SK-N-SH (cell line): Measurements from ENCODE around the gene RAD51. TPM values are rescaled to one million over a fixed set of nuclear protein-coding genes. Genes with fewer than 3 reads are reported as not detected.
"Not testable (repeated sequence)": the region's sequence is repeated elsewhere in the genome, so short reads cannot be mapped to it uniquely, and the experiment has no call there.

Source experiments
- CTCF ChIA-PET: fragments of 300-600, 350-600 bp; formaldehyde crosslinking; extraction: SDS; loops from one replicate; lab custom pipeline; 2021; lab: Yijun Ruan, JAX
- POLR2A ChIA-PET: fragments of 350-600 bp; sonication (Branson Sonifier 250); formaldehyde crosslinking; extraction: SDS; loops from one replicate; lab custom pipeline; 2020; ENCODE audit warnings: antibody characterized with exemption, inconsistent platforms; lab: Yijun Ruan, JAX
- DNase-seq: peaks from one replicate; pipeline ENCODE4 v3.0.0; 2012
- H2AFZ ChIP-seq: fragments of 200-600 bp; sonication (generic); 2 replicates; pipeline ENCODE4 v1.8.1; 2016; ENCODE audit warnings: antibody characterized with exemption, mild to moderate bottlenecking, low read depth
- H3F3A ChIP-seq: fragments of 200-600 bp; sonication (generic); replicated peaks from 2 replicates; pipeline ENCODE3; 2016; ENCODE audit warnings: antibody characterized with exemption, mild to moderate bottlenecking; ENCODE audit not compliant: insufficient read depth
- H3K27ac ChIP-seq, 2 experiments: fragments of 200-500 bp in 1 of 2; fragments of 200-600 bp in 1 of 2; sonication (Bioruptor generic) in 1 of 2; sonication (generic), shearing (Covaris generic) in 1 of 2; 2 replicates each; pipeline versions ENCODE4 v1.5.1 to v1.6.1; 2014 to 2016; ENCODE audit warnings: low read depth in 2 of 2, inconsistent platforms in 1 of 2, low read length in 1 of 2, mild to moderate bottlenecking in 1 of 2, mixed read lengths in 1 of 2
- H3K27me3 ChIP-seq: fragments of 200-600 bp; sonication (generic), shearing (Covaris generic); 2 replicates; pipeline ENCODE4 v1.6.1; 2016; ENCODE audit warnings: mixed run types; ENCODE audit not compliant: insufficient read depth
- H3K36me3 ChIP-seq, 2 experiments: fragments of 200-500 bp in 1 of 2; fragments of 200-600 bp in 1 of 2; sonication (Bioruptor generic) in 1 of 2; sonication (generic) in 1 of 2; replicated peaks in 1 of 2; 2 replicates each; pipeline versions ENCODE3 to v1.5.1; 2014 to 2016; ENCODE audit warnings: low read length in 1 of 2, mild to moderate bottlenecking in 1 of 2; ENCODE audit not compliant: insufficient read depth in 2 of 2, control insufficient read depth in 1 of 2
- H3K4me1 ChIP-seq, 2 experiments: fragments of 200-500 bp in 1 of 2; fragments of 200-600 bp in 1 of 2; sonication (Bioruptor generic) in 1 of 2; sonication (generic), shearing (Covaris generic) in 1 of 2; 2 replicates each; pipeline versions ENCODE4 v1.5.1 to v1.6.1; 2014 to 2016; ENCODE audit warnings: low read depth in 1 of 2, low read length in 1 of 2, mixed run types in 1 of 2; ENCODE audit not compliant: insufficient read depth in 2 of 2, control insufficient read depth in 1 of 2
- H3K4me2 ChIP-seq: fragments of 200-600 bp; sonication (generic), shearing (Covaris generic); 2 replicates; pipeline ENCODE4 v1.6.1; 2017; ENCODE audit warnings: mixed run types
- H3K4me3 ChIP-seq, 2 experiments: fragments of 200-500 bp in 1 of 2; fragments of 200-600 bp in 1 of 2; sonication (Bioruptor generic) in 1 of 2; sonication (generic), shearing (Covaris generic) in 1 of 2; 2 replicates each; pipeline versions ENCODE4 v1.5.1 to v1.8.1; 2014 to 2016; ENCODE audit warnings: low read depth in 2 of 2, inconsistent platforms in 1 of 2, low read length in 1 of 2, mild to moderate bottlenecking in 1 of 2, mixed read lengths in 1 of 2, moderate library complexity in 1 of 2
- H3K79me2 ChIP-seq: fragments of 200-600 bp; sonication (generic); 2 replicates; pipeline ENCODE4 v1.8.1; 2017; ENCODE audit warnings: mild to moderate bottlenecking; ENCODE audit not compliant: insufficient read depth
- H3K9ac ChIP-seq: fragments of 200-600 bp; sonication (generic); 2 replicates; pipeline ENCODE4 v1.6.1; 2017; ENCODE audit warnings: mixed run types
- H3K9me2 ChIP-seq: fragments of 200-600 bp; sonication (generic); 2 replicates; pipeline ENCODE4 v1.6.1; 2017; ENCODE audit warnings: mixed run types
- H3K9me3 ChIP-seq: fragments of 200-600 bp; sonication (generic); 2 replicates; pipeline ENCODE4 v1.6.1; 2017; ENCODE audit warnings: mixed run types, mild to moderate bottlenecking, moderate library complexity
- H4K20me1 ChIP-seq: fragments of 200-600 bp; sonication (generic); 2 replicates; pipeline ENCODE4 v1.6.1; 2017; ENCODE audit warnings: mild to moderate bottlenecking, mixed run types; ENCODE audit not compliant: insufficient read depth
- ELF1 ChIP-seq: IDR thresholded peaks from 2 replicates; pipeline ENCODE4 v1.4.0; 2012
- EP300 ChIP-seq, 2 experiments: IDR thresholded peaks; 2 replicates each; pipeline versions ENCODE4 v1.4.0 to v1.6.1; 2012; ENCODE audit warnings: borderline replicate concordance in 1 of 2, low read depth in 1 of 2, low read length in 1 of 2
- FOSL2 ChIP-seq: IDR thresholded peaks from 2 replicates; pipeline ENCODE4 v1.4.0; 2012; ENCODE audit warnings: low read depth, mild to moderate bottlenecking, moderate library complexity, borderline replicate concordance
- MXI1 ChIP-seq: IDR thresholded peaks from 2 replicates; pipeline ENCODE4 v1.6.1; 2012; ENCODE audit warnings: mild to moderate bottlenecking, low read depth, low read length, improper control_type of control experiment
- POLR2AphosphoS5 ChIP-seq: IDR thresholded peaks from 2 replicates; pipeline ENCODE4 v1.6.1; 2012; ENCODE audit warnings: low read depth, low read length
- RCOR1 ChIP-seq: fragments of 150-350 bp; IDR thresholded peaks from 2 replicates; pipeline ENCODE4 v1.6.1; 2017; ENCODE audit warnings: antibody characterized with exemption, low read length
- TAF1 ChIP-seq: IDR thresholded peaks from 2 replicates; pipeline ENCODE4 v1.6.1; 2012; ENCODE audit warnings: low read depth, mild to moderate bottlenecking, low read length, moderate library complexity, borderline replicate concordance
- TEAD4 ChIP-seq: IDR thresholded peaks from 2 replicates; pipeline ENCODE4 v1.4.0; 2012; ENCODE audit warnings: mild to moderate bottlenecking, borderline replicate concordance; ENCODE audit not compliant: insufficient read depth
- WGBS: methylation state at CpG from one replicate; pipeline ENCODE4 v1.1.6; 2017; ENCODE audit warnings: low lambda C conversion rate; 5-methylcytosine and 5-hydroxymethylcytosine counted together
- polyA plus RNA-seq, 3 experiments: library from polyadenylated mRNA; depleted of rRNA; stranded (reverse); fragments of >200 nt; gene quantifications; 2 replicates each; pipeline ENCODE4 v1.2.3, GENCODE V29; 2012
- TF ChIP-seq, protein P1 (sequence below): fragments of 200-600 bp; sonication (generic); IDR thresholded peaks from 2 replicates; pipeline ENCODE4 v1.6.1; 2017; ENCODE audit warnings: antibody characterized with exemption, mild to moderate bottlenecking, moderate library complexity
- TF ChIP-seq, protein P2 (sequence below): fragments of 150-350 bp; IDR thresholded peaks from 2 replicates; pipeline ENCODE4 v1.6.1; 2016; ENCODE audit warnings: mild to moderate bottlenecking, low read depth, low read length

The RAD51 gene
- polyA plus RNA-seq, 1 of the 3 experiments (the other 2 are of a cell fraction) = 7.6 TPM

DNA sequence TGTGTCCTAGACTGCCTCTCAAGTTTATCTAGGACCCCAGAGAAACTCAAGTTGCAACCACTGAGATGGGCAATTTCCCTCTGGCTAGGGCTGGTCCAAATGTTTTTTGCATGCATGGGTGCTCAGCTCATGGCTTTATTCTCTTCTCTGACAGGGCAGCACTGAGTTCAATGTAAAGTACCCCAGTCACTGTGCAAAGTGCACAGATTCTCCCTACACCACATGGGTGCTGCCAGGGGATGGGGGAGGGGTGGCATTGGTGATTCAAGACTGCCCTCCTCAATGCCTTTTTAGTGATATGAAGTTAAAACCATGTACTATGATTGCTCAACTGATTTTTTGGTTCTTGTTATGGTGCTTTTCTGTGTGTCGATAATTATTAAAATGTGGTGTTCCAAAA, 14.8 kb upstream of the RAD51 start:
- Histone ChIP-seq H3K4me1 (no peaks in the 10 kb centered on the region), H2AFZ (no peak overlapping the region), H3F3A (peaks cover 5% of the 10 kb centered on the region), H3K9me3 (no peaks in the 10 kb centered on the region), H3K9ac (no peak overlapping the region), H3K79me2 (no peaks in the 10 kb centered on the region), H3K9me2 (no peaks in the 10 kb centered on the region), H3K27me3 (no peaks in the 10 kb centered on the region), H3K4me2 (no peak overlapping the region), H4K20me1 (no peaks in the 10 kb centered on the region), H3K27ac (no peak overlapping the region), H3K4me3 (no peak overlapping the region), H3K36me3 (no peaks in the 10 kb centered on the region)
- ChIA-PET POLR2A (no interaction called here), CTCF (interaction anchor here (0.9 to 2.8 kb wide), 7 partner anchors 13 to 214 kb away, joined by 3 to 16 read pairs (median 4); partner anchors contain the start of genes RAD51 and VPS18)
- no peak for DNase-seq
- TF ChIP-seq RCOR1 (no peak), FOSL2 (no peak), ELF1 (no peak), TEAD4 (no peak), TAF1 (no peak), POLR2AphosphoS5 (no peak), EP300 (IDR thresholded peaks at IDR 0.05; ENCODE audit: borderline replicate concordance in 1 of 2, low read depth in 1 of 2, low read length in 1 of 2) (no peak)
- TF ChIP-seq, protein P1, sequence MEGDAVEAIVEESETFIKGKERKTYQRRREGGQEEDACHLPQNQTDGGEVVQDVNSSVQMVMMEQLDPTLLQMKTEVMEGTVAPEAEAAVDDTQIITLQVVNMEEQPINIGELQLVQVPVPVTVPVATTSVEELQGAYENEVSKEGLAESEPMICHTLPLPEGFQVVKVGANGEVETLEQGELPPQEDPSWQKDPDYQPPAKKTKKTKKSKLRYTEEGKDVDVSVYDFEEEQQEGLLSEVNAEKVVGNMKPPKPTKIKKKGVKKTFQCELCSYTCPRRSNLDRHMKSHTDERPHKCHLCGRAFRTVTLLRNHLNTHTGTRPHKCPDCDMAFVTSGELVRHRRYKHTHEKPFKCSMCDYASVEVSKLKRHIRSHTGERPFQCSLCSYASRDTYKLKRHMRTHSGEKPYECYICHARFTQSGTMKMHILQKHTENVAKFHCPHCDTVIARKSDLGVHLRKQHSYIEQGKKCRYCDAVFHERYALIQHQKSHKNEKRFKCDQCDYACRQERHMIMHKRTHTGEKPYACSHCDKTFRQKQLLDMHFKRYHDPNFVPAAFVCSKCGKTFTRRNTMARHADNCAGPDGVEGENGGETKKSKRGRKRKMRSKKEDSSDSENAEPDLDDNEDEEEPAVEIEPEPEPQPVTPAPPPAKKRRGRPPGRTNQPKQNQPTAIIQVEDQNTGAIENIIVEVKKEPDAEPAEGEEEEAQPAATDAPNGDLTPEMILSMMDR = no peak
- TF ChIP-seq, protein P2, sequence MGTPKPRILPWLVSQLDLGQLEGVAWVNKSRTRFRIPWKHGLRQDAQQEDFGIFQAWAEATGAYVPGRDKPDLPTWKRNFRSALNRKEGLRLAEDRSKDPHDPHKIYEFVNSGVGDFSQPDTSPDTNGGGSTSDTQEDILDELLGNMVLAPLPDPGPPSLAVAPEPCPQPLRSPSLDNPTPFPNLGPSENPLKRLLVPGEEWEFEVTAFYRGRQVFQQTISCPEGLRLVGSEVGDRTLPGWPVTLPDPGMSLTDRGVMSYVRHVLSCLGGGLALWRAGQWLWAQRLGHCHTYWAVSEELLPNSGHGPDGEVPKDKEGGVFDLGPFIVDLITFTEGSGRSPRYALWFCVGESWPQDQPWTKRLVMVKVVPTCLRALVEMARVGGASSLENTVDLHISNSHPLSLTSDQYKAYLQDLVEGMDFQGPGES = no peak
- WGBS = 95% methylated on average over 1 of the region's 1 CpG

DNA sequence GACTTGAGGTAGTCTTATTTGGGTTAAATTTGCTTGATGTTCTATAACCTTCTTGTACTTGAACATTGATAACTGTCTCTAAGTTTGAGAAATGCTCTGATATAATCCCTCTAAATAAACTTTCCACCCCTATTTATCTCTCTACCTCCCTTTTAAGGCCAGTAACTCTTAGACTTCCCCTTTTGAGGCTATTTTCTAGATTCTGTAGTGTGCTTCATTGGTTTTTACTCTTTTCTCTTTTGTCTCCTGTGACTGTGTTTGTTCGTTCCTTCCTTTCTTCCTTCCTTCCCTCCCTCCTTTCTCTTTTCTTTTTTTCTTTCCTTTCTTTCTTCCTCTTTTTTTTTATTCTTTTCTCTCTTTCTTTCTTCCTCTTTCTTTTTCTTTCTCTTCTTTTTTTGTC, 14.0 kb upstream of the RAD51 start:
- H3K79me2 ChIP-seq, POLR2A ChIA-PET, H3K27ac ChIP-seq, DNase-seq, H3K4me1 ChIP-seq, H3F3A ChIP-seq, H2AFZ ChIP-seq, H3K9me2 ChIP-seq, H3K36me3 ChIP-seq, H4K20me1 ChIP-seq, H3K27me3 ChIP-seq, H3K9me3 ChIP-seq, H3K4me3 ChIP-seq, H3K9ac ChIP-seq, H3K4me2 ChIP-seq: not testable (repeated sequence)
- CTCF ChIA-PET = interaction anchor here (1.0 to 2.8 kb wide), 3 partner anchors 13 to 213 kb away, joined by 3 to 16 read pairs (median 15); partner anchors contain the start of genes RAD51 and VPS18
- WGBS = 87% methylated on average over 1 of the region's 1 CpG

DNA sequence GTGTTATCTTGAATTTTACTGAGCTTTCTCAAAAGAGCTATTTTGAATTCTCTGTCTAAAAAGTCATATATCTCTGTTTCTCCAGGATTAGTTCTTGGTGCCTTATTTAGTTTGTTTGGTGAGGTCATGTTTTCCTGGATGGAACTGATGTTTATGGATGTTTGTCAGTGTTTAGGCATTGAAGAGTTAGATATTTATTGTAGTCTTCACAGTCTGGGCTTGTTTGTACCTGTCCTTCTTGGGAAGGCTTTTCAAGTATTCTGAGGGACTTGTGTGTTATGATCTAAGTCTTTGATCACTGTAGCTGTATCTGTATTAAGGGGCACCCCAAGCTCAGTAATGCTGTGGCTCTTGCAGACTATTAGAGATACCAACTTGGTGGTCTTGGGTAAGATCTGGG, 10.6 kb upstream of the RAD51 start:
- Histone ChIP-seq H3K9me2 (no peaks in the 10 kb centered on the region), H3K4me1 (no peaks in the 10 kb centered on the region), H2AFZ (no peak overlapping the region), H3K27me3 (no peaks in the 10 kb centered on the region), H3K9ac (no peak overlapping the region), H4K20me1 (no peaks in the 10 kb centered on the region), H3K27ac (no peak overlapping the region), H3K4me3 (no peak overlapping the region), H3K4me2 (no peak overlapping the region), H3K79me2 (no peaks in the 10 kb centered on the region), H3K9me3 (no peaks in the 10 kb centered on the region), H3K36me3 (peaks cover 0 to 4% of the 10 kb centered on the region in 2 experiments), H3F3A (peaks cover 5% of the 10 kb centered on the region)
- CTCF ChIA-PET = interaction anchor here (0.7 kb wide), 1 partner anchor 97 kb away, joined by 3 read pairs; no protein-coding TSS in a partner anchor
- TF ChIP-seq MXI1 = no peak
- POLR2A ChIA-PET = interaction anchor here (0.7 kb wide), 1 partner anchor 30 kb away, joined by 4 read pairs; no protein-coding TSS in a partner anchor
- DNase-seq = no peak
